Forelimb muscle (tissue), 1 donor: ENCODE data around the gene OR10H5. TPM values are rescaled to one million over a fixed set of nuclear protein-coding genes. Genes with fewer than 3 reads are reported as not detected.
A peak's percentile ranks its signal among the peaks of the same experiment; 100 is the strongest.
"Not testable (repeated sequence)": the region's sequence is repeated elsewhere in the genome, so short reads cannot be mapped to it uniquely, and the experiment has no call there.

Experiments
- DNase-seq: peaks from one replicate; pipeline ENCODE4 v3.0.0-alpha.2; 2013; ENCODE audit warnings: low read depth
- polyA plus RNA-seq: library from polyadenylated mRNA; unstranded; fragments of 120-200 nt; gene quantifications from one replicate; pipeline ENCODE4 v1.2.1, GENCODE V29; 2013; ENCODE audit not compliant: insufficient read length

OR10H5 gene
- polyA plus RNA-seq, 1 donor = 0.04 TPM

GRCh38 chr19:15811476-15811875 lies 24.0 kb downstream of the OR10H5 start:
- no peak for DNase-seq

- no peak for DNase-seq
These were observed 24.7 kb downstream of the OR10H5 start for GRCh38 chr19:15812060-15812722.

GRCh38 chr19:15813916-15814315 lies 26.5 kb downstream of the OR10H5 start:
- no peak for DNase-seq

GRCh38 chr19:15815306-15815705 lies 27.8 kb downstream of the OR10H5 start, which contains the start of gene OR10H1:
OR10H1 (minus strand) TSS chr19:15815664; CDS start chr19:15808037, 7,627 bp downstream.
- no peak for DNase-seq

DNA sequence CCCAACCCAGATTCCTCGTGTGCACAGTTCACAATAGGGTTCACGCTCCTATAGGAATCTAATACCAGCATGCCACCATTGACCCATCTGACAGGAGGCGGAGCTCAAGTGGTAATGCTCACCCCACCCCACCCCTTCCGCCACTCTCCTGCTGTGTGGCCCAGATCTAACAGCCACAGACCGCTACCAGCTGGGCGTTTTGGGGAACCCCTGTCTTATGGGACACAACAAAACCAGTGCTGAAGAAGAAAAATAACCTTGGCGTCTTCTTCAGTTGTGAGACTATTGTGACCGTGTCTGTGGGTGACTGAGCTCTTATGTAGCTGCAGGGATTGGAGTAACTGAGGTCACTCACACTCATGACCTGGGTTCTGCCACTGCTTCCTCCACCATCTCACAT lies 33.2 kb downstream of the OR10H5 start:
- DNase-seq = no peak

DNA sequence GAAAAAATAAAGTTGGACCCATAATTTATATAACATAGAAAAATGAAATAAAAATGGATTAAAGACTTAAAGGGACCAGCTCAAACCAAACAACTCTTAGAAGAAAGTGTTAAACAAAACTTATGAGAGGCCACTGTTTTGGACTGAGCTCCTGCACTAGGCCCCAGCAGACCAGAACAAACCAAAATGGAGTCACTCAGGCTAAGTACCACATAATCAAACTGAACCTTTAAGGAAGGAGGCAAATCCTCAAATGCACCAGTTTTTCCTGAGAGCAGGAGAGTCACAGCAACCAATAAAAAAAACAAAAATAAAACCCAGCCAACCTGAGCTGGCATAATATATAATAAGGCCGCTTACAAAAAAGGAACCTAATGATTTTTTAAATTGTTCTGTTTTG lies 38.3 kb downstream of the OR10H5 start:
- no peak for DNase-seq

DNA sequence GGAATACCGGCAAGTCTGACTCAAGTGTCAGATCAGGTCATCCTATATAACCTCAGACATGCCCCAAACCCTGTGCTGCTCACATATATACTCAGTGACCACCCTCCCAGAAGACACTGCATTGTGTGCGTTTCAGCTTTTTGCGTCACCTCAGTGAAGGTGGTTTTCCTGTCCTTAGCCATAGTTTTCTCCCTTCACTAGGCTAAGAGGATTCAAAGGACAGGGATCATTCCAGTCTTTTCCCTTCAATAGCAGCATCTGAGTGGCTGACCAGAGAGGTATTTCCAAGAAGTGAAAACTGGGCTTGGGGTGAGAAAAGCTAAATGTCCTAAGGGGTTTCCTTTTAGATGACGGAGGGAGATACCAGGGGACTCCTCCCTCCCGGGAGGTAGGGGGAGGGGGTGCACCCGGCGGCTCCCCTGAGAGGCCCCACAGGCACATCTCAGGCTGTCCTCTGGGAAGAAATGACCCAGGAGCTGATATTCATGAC lies 40.7 kb downstream of the OR10H5 start:
- no peak for DNase-seq

DNA sequence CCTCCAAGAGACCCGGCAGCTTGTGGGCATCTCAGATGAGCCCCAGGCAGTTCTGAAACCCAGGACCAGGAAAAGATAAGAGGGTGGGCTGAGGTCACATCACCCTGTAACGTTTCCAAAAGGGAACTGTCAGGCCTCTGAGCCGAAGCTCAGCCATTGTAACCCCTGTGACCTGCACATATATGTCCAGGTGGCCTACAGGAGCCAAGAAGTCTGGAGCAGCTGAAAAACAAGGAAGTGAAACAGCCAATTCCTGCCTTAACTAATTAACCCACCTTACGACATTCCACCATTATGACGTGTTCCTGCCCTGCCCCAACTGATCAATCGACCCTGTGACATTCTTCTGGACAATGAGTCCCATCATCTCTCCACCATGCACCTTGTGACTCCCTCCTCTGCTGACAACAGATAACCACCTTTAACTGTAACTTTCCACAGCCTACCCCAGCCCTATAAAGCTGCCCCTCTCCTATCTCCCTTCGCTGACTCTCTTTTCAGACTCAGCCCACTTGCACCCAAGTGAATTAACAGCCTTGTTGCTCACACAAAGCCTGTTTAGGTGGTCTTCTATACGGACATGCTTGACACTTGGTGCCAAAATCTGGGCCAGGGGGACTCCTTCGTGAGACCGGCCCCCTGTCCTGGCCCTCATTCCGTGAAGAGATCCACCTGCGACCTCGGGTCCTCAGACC lies 41.3 kb downstream of the OR10H5 start:
- DNase-seq = not testable (repeated sequence)

DNA sequence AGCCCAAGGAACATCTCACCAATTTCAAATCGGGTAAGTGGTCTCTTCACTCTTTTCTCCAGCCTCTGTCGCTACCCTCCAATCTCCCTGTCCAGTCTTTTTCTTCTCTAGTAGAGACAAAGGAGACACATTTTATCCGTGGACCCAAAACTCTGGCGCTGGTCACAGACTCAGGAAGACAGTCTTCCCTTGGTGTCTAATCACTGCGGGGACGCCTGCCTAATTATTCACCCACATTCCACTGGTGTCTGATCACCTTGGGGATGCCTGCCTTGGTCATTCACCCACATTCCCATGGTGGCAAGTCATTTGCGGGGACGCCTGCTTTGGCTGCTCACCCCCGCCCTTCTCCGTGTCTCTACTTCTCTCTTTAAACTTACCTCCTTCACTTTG lies 41.8 kb downstream of the OR10H5 start:
- DNase-seq = no peak

DNA sequence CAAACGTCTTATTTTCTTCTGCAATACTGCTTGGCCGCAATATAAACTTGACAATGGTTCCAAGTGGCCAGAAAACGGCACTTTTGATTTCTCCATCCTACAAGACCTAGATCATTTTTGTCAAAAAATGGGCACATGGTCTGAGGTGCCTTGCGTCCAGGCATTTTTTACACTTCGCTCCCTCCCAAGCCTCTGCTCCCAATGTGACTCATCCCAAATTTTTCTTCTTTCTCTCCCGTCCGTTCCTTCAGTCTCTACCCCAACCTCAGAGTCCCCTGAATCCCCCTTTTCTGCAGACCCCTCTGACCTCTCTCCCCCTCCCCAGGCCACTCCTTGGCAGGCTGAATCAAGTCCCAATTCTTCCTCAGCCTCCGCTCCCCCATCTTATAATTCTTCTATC lies 42.3 kb downstream of the OR10H5 start:
- DNase-seq = no peak

DNA sequence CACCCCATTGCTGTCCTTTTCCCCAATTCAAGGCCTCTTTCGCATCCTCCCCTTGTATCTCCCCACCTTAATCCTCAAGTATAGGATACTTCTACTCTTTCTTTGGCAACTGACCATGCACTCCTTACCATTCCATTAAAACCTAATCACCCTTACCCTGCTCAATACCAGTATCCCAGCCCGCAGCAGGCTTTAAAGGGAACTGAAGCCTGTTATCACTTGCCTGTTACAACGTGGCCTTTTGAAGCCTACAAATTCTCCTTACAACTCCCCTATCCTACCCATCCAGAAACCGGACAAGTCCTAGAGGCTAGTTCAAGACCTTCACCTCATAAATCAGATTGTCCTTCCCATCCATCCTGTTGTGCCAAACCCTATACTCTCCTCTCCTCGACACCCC lies 44.2 kb downstream of the OR10H5 start:
- no peak for DNase-seq

DNA sequence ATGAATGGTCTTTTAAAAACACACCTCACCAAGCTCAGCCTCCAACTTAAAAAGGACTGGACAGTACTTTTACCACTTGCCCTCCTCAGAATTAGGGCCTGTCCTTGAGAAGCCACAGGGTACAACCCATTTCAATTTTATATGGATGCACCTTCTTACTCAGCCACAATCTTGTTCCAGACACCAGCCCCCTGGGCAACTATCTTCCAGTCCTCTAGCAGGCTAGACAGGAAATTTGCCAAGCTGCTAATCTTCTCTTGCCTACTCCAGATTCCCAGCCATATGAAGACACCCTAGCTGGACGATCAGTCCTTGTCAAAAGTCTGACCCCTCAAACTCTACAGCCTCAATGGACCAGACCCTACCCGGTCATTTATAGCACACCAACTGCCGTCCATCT lies 46.8 kb downstream of the OR10H5 start:
- DNase-seq = not testable (repeated sequence)

DNA sequence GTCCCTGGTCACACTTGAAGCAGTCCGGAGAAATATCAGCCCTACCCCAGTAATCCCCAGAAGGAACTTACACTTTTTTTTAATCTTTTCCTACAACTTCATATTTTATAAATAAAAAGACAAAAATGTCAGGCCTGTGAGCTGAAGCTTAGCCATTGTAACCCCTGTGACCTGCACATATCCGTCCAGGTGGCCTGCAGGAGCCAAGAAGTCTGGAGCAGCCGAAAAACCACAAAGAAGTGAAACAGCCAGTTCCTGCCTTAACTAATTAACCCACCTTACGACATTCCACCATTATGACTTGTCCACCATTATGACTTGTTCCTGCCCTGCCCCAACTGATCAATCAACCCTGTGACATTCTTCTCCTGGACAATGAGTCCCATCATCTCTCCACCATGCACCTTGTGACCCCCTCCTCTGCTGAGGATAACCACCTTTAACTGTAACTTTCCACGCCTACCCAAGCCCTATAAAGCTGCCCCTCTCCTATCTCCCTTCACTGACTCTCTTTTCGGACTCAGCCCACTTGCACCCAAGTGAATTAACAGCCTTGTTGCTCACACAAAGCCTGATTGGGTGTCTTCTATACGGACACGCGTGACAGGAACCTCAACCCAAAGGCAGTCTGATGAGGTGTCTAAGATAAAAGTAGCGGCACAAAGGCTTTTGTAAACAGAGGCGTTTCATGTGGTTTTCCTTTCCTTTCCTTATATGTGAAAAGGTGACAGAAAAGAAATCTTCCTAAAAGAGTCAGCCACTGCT lies 48.3 kb downstream of the OR10H5 start:
- not testable (repeated sequence) for DNase-seq

DNA sequence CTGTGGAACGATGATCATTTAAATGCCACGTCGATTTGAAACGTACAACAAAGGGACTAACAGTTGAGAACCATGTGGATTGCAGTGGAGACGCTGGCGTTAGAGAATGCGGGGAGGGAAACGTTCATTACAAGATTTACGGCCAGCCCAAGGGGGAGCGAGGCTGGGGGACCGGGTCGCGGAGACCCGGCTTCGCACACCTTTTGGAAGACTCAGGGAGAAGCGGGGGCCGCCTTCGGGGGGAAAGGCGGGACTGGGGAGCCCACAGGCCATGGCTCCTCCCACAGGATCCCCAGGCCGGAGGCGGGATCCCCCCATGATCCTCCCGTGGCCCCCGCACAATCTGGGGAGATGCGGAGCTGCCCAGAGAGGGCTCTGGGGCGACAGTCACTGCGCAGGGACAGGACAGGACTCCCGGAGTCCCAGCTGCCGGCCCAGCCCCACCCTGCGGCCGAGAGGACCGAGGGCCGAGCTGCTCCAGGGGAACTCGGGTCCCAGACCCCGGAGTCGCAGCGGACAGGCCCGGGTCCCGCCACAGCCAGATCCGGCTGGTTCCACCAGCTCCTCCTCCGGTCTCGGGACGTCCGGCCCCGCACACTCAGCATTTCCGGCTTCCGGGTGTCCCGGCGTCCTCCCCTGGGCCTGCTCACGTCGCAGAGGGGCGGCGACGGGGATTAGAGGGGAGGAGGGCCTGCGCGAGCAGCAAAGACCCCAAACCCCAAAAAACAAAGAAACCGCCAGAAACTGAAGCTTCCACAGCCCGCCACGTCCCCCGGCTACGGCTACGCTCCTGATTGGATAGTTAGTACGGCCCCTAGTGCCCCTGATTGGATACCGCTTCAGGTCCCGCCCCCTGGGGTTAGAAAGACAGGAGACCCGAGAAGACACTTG lies 49.1 kb downstream of the OR10H5 start:
- peak; percentile 96 for DNase-seq

DNA sequence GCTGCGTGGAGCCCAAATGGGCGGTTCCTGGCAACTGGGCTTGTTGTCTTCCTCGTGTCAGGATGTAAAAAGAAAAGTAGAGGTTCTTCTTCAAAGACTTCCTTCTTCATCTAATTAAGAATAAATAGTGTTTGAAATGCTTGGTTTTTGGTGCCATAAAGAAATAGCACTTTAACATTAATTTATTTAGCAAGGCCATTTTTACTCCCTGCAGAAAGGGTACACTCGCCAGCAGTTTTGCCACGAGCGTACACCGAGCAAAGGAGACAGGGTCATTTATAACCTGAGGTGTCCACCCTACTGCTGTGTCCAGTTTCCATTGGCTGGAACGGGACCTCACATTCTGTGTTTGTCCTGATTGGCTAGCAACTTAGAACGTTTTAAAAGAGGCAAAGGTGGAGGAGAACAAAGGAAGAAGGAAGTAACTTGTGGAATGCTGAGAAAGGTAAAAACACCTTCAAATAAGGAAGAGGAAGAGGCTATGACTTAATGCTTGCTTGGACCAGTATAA lies 49.8 kb downstream of the OR10H5 start:
- no peak for DNase-seq

DNA sequence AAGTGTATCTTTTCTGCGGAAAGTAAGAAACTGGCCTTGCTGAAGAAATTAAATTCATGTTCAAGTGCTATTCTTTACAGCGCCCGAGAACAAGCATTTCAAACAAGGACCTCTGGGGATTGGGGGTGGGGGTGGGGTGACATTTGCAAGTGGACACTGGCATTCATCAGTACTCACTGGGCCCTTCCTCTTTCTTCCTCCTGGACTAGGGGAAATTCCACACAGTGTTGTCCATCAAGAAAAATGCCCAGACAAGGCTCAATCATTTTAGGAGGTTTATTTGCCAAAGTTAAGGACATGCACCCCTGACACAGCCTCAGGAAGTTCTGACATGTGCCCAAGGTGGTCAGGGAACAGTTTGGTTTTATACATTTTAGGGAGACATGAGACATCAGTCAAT lies 50.9 kb downstream of the OR10H5 start:
- no peak for DNase-seq

DNA sequence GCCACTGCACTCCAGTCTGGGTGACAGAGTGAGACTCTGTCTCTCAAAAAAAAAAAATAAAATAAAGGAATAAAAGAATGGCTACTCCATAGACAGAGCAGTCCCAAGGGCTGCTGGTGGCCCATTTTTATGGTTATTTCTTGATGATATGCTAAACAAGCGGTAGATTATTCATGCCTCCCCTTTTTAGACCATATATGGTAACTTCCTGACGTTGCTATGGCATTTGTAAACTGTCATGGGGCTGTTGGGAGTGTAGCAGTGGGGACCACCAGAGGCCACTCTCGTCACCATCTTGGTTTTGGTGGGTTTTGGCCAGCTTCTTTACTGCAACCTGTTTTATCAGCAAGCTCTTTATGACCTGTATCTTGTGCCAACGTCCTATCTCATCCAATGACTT lies 52.4 kb downstream of the OR10H5 start:
- DNase-seq = not testable (repeated sequence)

DNA sequence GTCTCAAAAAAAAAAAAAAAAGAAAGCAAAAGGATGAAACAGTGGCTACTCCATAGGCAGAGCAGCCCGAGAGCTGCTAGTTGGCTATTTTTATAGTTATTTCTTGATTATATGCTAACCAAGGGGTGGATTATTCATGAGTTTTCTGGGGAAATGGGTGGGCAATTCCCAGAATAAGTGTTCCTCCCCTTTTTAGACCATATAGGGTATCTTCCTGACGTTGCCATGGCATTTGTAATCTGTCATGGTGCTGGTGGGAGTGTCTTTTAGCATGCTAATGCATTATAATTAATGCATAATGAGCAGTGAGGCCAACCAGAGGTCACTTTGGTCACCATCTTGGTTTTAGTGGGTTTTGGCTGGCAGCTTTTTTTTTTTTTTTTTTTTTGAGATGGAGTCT lies 53.4 kb downstream of the OR10H5 start:
- DNase-seq = no peak

GRCh38 chr19:15841875-15842569 lies 54.6 kb downstream of the OR10H5 start:
- DNase-seq = no peak

GRCh38 chr19:15843203-15843893 lies 55.9 kb downstream of the OR10H5 start:
- no peak for DNase-seq
